HCT116 (cell line): ENCODE data around the gene TRIM26. TPM values are rescaled to one million over a fixed set of nuclear protein-coding genes. Genes with fewer than 3 reads are reported as not detected.

Source experiments
- ATAC-seq: fragments of 200-7000 bp; cut with Tn5 transposase; 2 replicates; pipeline ENCODE4 v1.9.1; 2020; ENCODE audit warnings: mild to moderate bottlenecking, moderate library complexity
- BruUV-seq: library from RNA; stranded (reverse); fragments of 400-500 nt; replicated peaks from 2 replicates; lab custom pipeline; 2021; lab: Mats Ljungman, UMichigan
- CTCF ChIA-PET: fragments of 300-600 bp; sonication (Branson Sonifier 250); formaldehyde crosslinking; loops from one replicate; lab custom pipeline; 2021; ENCODE audit warnings: antibody characterized with exemption; lab: Charles Lee
- POLR2A ChIA-PET: fragments of 300-600, 350-600 bp; sonication (Branson Sonifier 250); formaldehyde crosslinking; loops from one replicate; lab custom pipeline; 2021; ENCODE audit warnings: antibody characterized with exemption; lab: Charles Lee
- RAD21 ChIA-PET, 2 experiments: fragments of 300-600 bp; sonication (Branson Sonifier 250); formaldehyde crosslinking; loops; one replicate each; lab custom pipeline; 2023; ENCODE audit warnings: low total read pairs in 2 of 2; ENCODE audit not compliant: uncharacterized antibody in 2 of 2, unreplicated experiment in 2 of 2, low non-redundant PET in 1 of 2; lab: Charles Lee
- DNase-seq: peaks from one replicate; pipeline ENCODE4 v3.0.0-alpha.2; 2010; ENCODE audit warnings: low read depth, low spot score
- H2AFZ ChIP-seq: fragments of 200-600 bp; shearing (Covaris generic), sonication (generic); 2 replicates; pipeline ENCODE4 v1.6.1; 2017; ENCODE audit warnings: low read depth, mixed run types, mixed read lengths, antibody characterized with exemption, low read length; ENCODE audit not compliant: poor library complexity, severe bottlenecking
- H3K27ac ChIP-seq: 2 replicates; pipeline ENCODE4 v1.5.1; 2012; ENCODE audit warnings: low read depth, low read length
- H3K27me3 ChIP-seq: fragments of 200-600 bp; sonication (generic); 2 replicates; pipeline ENCODE4 v1.6.1; 2016; ENCODE audit warnings: mixed run types, low read length, mixed read lengths; ENCODE audit not compliant: insufficient read depth
- H3K36me3 ChIP-seq, 2 experiments: fragments of 200-500 bp in 1 of 2; fragments of 200-600 bp in 1 of 2; sonication (Bioruptor generic) in 1 of 2; sonication (generic) in 1 of 2; 2 replicates each; pipeline versions ENCODE4 v1.5.1 to v1.6.1; 2014 to 2016; ENCODE audit warnings: low read length in 2 of 2, inconsistent platforms in 1 of 2, mixed read lengths in 1 of 2, mixed run types in 1 of 2; ENCODE audit not compliant: insufficient read depth in 2 of 2, control insufficient read depth in 1 of 2
- H3K4me1 ChIP-seq, 2 experiments: fragments of 200-600 bp in 1 of 2; sonication (generic) in 1 of 2; 2 replicates each; pipeline versions ENCODE4 v1.5.1 to v1.6.1; 2012 to 2017; ENCODE audit warnings: low read length in 2 of 2, inconsistent platforms in 1 of 2, mild to moderate bottlenecking in 1 of 2, mixed read lengths in 1 of 2, mixed run types in 1 of 2, moderate library complexity in 1 of 2; ENCODE audit not compliant: insufficient read depth in 2 of 2, control insufficient read depth in 1 of 2
- H3K4me2 ChIP-seq: fragments of 200-600 bp; sonication (generic); 2 replicates; pipeline ENCODE4 v1.6.1; 2017; ENCODE audit warnings: mixed run types, low read length, mixed read lengths
- H3K4me3 ChIP-seq, 2 experiments: fragments of 200-600 bp in 1 of 2; sonication (generic) in 1 of 2; replicated peaks in 1 of 2; 2 replicates each; pipeline ENCODE4 v1.5.1; 2011 to 2016; ENCODE audit warnings: low read length in 2 of 2, control low read depth in 1 of 2, low read depth in 1 of 2, mild to moderate bottlenecking in 1 of 2, mixed read lengths in 1 of 2, mixed run types in 1 of 2
- H3K79me2 ChIP-seq: fragments of 200-600 bp; sonication (generic); 2 replicates; pipeline ENCODE4 v1.6.1; 2017; ENCODE audit warnings: mild to moderate bottlenecking, mixed run types, low read length, moderate library complexity, mixed read lengths; ENCODE audit not compliant: insufficient read depth
- H3K9ac ChIP-seq: fragments of 200-600 bp; sonication (generic); 2 replicates; pipeline ENCODE4 v1.6.1; 2016; ENCODE audit warnings: low read length, mixed read lengths
- H3K9me2 ChIP-seq: fragments of 200-600 bp; sonication (generic), shearing (Covaris generic); 2 replicates; pipeline ENCODE4 v1.6.1; 2017; ENCODE audit warnings: mixed run types, mild to moderate bottlenecking, moderate library complexity; ENCODE audit not compliant: insufficient read depth
- H3K9me3 ChIP-seq, 2 experiments: fragments of 200-500 bp in 1 of 2; fragments of 200-600 bp in 1 of 2; sonication (Bioruptor generic) in 1 of 2; sonication (generic) in 1 of 2; 2 replicates each; pipeline ENCODE4 v1.6.1; 2014 to 2017; ENCODE audit warnings: low read length in 2 of 2, mixed read lengths in 2 of 2, inconsistent platforms in 1 of 2, low read depth in 1 of 2, mild to moderate bottlenecking in 1 of 2, mixed run types in 1 of 2, moderate library complexity in 1 of 2; ENCODE audit not compliant: control insufficient read depth in 1 of 2, insufficient read depth in 1 of 2
- H4K20me1 ChIP-seq: fragments of 200-600 bp; sonication (generic), shearing (Covaris generic); 2 replicates; pipeline ENCODE4 v1.6.1; 2017; ENCODE audit warnings: mixed run types, mild to moderate bottlenecking, moderate library complexity; ENCODE audit not compliant: insufficient read depth
- CTCF ChIP-seq, 3 experiments: fragments of 200-600 bp in 1 of 3; sonication (generic) in 1 of 3; IDR thresholded peaks in 2 of 3; conservative IDR thresholded peaks in 1 of 3; 2 replicates each; pipeline ENCODE4 v1.5.1; 2012 to 2017; ENCODE audit warnings: low read depth in 2 of 3, low read length in 2 of 3, antibody characterized with exemption in 1 of 3, borderline replicate concordance in 1 of 3, control low read depth in 1 of 3, mild to moderate bottlenecking in 1 of 3, mixed read lengths in 1 of 3, mixed run types in 1 of 3, moderate library complexity in 1 of 3; ENCODE audit not compliant: insufficient read depth in 1 of 3
- EGR1 ChIP-seq: IDR thresholded peaks from 2 replicates; pipeline ENCODE4 v1.6.1; 2012; ENCODE audit warnings: low read depth
- ELF1 ChIP-seq: IDR thresholded peaks from 2 replicates; pipeline ENCODE4 v1.6.1; 2012; ENCODE audit warnings: low read depth, borderline replicate concordance
- EZH2 ChIP-seq: fragments of 200-600 bp; sonication (generic); IDR thresholded peaks from 2 replicates; pipeline ENCODE4 v1.6.1; 2017; ENCODE audit warnings: antibody characterized with exemption, mixed run types
- FOSL1 ChIP-seq: IDR thresholded peaks from 2 replicates; pipeline ENCODE4 v1.6.1; 2012; ENCODE audit warnings: low read depth
- JUND ChIP-seq: IDR thresholded peaks from 2 replicates; pipeline ENCODE4 v1.6.1; 2012
- MAX ChIP-seq: IDR thresholded peaks from 2 replicates; pipeline ENCODE4 v1.6.1; 2012
- POLR2A ChIP-seq: IDR thresholded peaks from 2 replicates; pipeline ENCODE4 v1.7.0; 2011; ENCODE audit warnings: borderline replicate concordance; ENCODE audit not compliant: insufficient read depth, insufficient read length; ENCODE audit errors: extremely low read depth
- POLR2AphosphoS5 ChIP-seq: IDR thresholded peaks from 2 replicates; pipeline ENCODE4 v1.6.1; 2011; ENCODE audit warnings: mild to moderate bottlenecking, low read depth, low read length, moderate library complexity
- REST ChIP-seq: IDR thresholded peaks from 2 replicates; pipeline ENCODE4 v1.6.1; 2012; ENCODE audit warnings: low read depth
- SP1 ChIP-seq: IDR thresholded peaks from 2 replicates; pipeline ENCODE4 v1.6.1; 2012; ENCODE audit warnings: low read depth
- SRF ChIP-seq: IDR thresholded peaks from 2 replicates; pipeline ENCODE4 v1.6.1; 2012; ENCODE audit warnings: low read depth
- TCF7L2 ChIP-seq: IDR thresholded peaks from 2 replicates; pipeline ENCODE4 v1.7.0; 2011; ENCODE audit warnings: borderline replicate concordance, inconsistent platforms; ENCODE audit not compliant: insufficient read depth, insufficient read length; ENCODE audit errors: extremely low read depth
- YY1 ChIP-seq: IDR thresholded peaks from 2 replicates; pipeline ENCODE4 v1.6.1; 2011; ENCODE audit warnings: low read length, low read depth, moderate library complexity, mild to moderate bottlenecking; ENCODE audit not compliant: insufficient replicate concordance; ENCODE audit errors: extremely low read depth
- ZBTB33 ChIP-seq: IDR thresholded peaks from 2 replicates; pipeline ENCODE4 v1.6.1; 2011; ENCODE audit warnings: mild to moderate bottlenecking, low read length, moderate library complexity; ENCODE audit not compliant: insufficient replicate concordance; ENCODE audit errors: extremely low read depth
- ZFX ChIP-seq: fragments of 450-650 bp; IDR thresholded peaks from 2 replicates; pipeline ENCODE4 v1.6.1; 2017
- ZNF274 ChIP-seq: fragments of 200-500 bp; sonication (Bioruptor generic); IDR thresholded peaks from 2 replicates; pipeline ENCODE4 v1.6.1; 2014; ENCODE audit warnings: mild to moderate bottlenecking, low read depth, low read length, inconsistent platforms
- intact Hi-C: fragments of 100-400 bp; cut with micrococcal nuclease; formaldehyde crosslinking; loops from 2 replicates; pipeline ENCODE4 v1.10.0; 2022
- total RNA-seq: library from RNA; stranded (reverse); gene quantifications from one replicate; pipeline ENCODE4 v1.2.1, GENCODE V29; 2021; ENCODE audit not compliant: unreplicated experiment

The TRIM26 gene
- total RNA-seq, 1 experiment from 2014 or later, result 32.2 TPM

- TF ChIP-seq SP1 (no peak), ELF1 (no peak)
Observed at GRCh38 chr6:30150671-30151395, 62.4 kb downstream of the TRIM26 start (continued).

GRCh38 chr6:30149858-30150550 lies 63.2 kb downstream of the TRIM26 start:
- ATAC-seq (no peak), DNase-seq (no peak)
- Histone ChIP-seq H3K4me1 (peaks cover 8 to 9% of the 10 kb centered on the region in 2 experiments), H3K9ac (no peak overlapping the region), H3K79me2 (no peaks in the 10 kb centered on the region), H3K9me2 (no peaks in the 10 kb centered on the region), H2AFZ (no peak overlapping the region), H3K27ac (no peak overlapping the region), H3K36me3 (no peaks in the 10 kb centered on the region), H4K20me1 (no peaks in the 10 kb centered on the region), H3K4me2 (no peak overlapping the region), H3K4me3 (no peak overlapping the region), H3K27me3 (no peaks in the 10 kb centered on the region), H3K9me3 (no peaks in the 10 kb centered on the region)
- BruUV-seq, result no TSS peak
- RAD21 ChIA-PET, result no interaction called here
- POLR2A ChIA-PET, result no interaction called here
- CTCF ChIA-PET, result no interaction called here
- intact Hi-C loops, result no loop called here
- TF ChIP-seq FOSL1 (no peak), CTCF (IDR thresholded peaks at IDR 0.05 in 2 of 3, conservative IDR thresholded peaks at IDR 0.05 in 1 of 3; ENCODE audit: borderline replicate concordance in 1 of 3, insufficient read depth in 1 of 3, low read depth in 2 of 3, low read length in 2 of 3) (no peak), EZH2 (no peak), MAX (no peak), REST (no peak), TCF7L2 (no peak), SP1 (no peak), JUND (no peak), ZBTB33 (no peak), ZNF274 (no peak), SRF (no peak), ZFX (no peak), POLR2A (no peak), YY1 (no peak), POLR2AphosphoS5 (no peak), EGR1 (no peak)
